Adipocyte (in vitro differentiated cells): ENCODE measurements around the gene KRTAP3-1.

Experiments
- DNase-seq: peaks from one replicate; pipeline ENCODE4 v3.0.0-alpha.2; 2015; ENCODE audit warnings: low read depth
- H3K27me3 ChIP-seq: replicated peaks from 2 replicates; pipeline ENCODE4 v1.7.0; 2013; ENCODE audit warnings: mild to moderate bottlenecking, low read length, moderate library complexity; ENCODE audit not compliant: control insufficient read depth, insufficient read depth
- H3K36me3 ChIP-seq: 2 replicates; pipeline ENCODE4 v1.7.0; 2013; ENCODE audit warnings: low read length, mild to moderate bottlenecking, moderate library complexity; ENCODE audit not compliant: control insufficient read depth, insufficient read depth, severe bottlenecking
- H3K4me1 ChIP-seq: 2 replicates; pipeline ENCODE4 v1.7.0; 2013; ENCODE audit warnings: mild to moderate bottlenecking, low read length, moderate library complexity; ENCODE audit not compliant: control insufficient read depth, insufficient read depth
- H3K4me3 ChIP-seq: 2 replicates; pipeline ENCODE4 v1.7.0; 2013; ENCODE audit warnings: mild to moderate bottlenecking, low read length, moderate library complexity
- H3K9ac ChIP-seq: 2 replicates; pipeline ENCODE4 v1.7.0; 2013; ENCODE audit warnings: mild to moderate bottlenecking, low read length, moderate library complexity
- H3K9me3 ChIP-seq: 2 replicates; pipeline ENCODE4 v1.7.0; 2013; ENCODE audit warnings: mild to moderate bottlenecking, low read length, moderate library complexity; ENCODE audit not compliant: control insufficient read depth

The KRTAP3-1 gene

DNA sequence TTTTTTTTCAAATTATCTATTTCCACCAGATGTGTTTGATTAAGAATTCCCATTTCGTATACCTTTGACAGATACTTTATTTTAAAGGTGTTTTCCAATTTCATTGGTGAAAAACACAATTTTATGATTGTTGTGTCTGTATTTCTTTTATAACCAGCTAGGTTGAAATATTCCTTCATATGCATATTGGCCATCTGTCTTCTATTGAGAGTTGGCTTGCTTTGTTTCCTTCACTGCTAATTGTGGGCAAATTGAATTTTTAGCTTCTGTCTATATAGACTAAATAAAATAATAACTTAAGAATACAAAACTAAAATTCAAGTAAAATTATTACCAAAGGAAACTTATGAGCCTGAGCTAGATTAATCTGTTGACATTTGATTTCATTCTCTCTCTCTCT, 13.8 kb downstream of the KRTAP3-1 start:
- Histone ChIP-seq H3K36me3 (no peaks in the 10 kb centered on the region), H3K4me1 (no peaks in the 10 kb centered on the region), H3K9ac (no peak overlapping the region), H3K27me3 (peaks cover 3% of the 10 kb centered on the region), H3K4me3 (no peak overlapping the region), H3K9me3 (no peaks in the 10 kb centered on the region)
- DNase-seq: no peak

DNA sequence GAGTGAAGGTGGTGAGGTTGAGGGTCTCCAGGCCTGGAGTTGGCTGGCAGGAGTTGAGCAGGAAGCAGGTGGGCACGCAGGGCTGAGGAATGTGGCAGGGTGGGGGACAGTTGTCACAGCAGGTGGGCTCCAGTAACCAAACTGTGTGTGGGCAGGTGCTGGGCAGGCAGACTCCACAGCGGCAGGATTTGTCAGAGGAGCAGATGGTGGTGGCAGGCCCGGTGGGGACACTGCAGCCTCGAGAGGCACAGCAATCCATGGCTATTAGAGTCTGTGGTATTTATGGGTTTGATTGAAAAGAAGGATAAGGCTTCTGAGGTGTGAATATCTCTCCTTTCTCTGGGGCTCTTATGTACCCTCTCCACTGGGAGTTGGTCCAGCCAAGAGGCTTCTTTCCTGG, 15.1 kb downstream of the KRTAP3-1 start, which contains the start of gene KRTAP3-3:
KRTAP3-3 (minus strand) TSS at position 326 of the 400 bp plus-strand sequence; CDS start at position 259, 67 bp downstream.
- DNase-seq: no peak
- Histone ChIP-seq H3K36me3 (no peaks in the 10 kb centered on the region), H3K9ac (no peak within 1 kb of the TSS), H3K4me3 (no peak within 1 kb of the TSS), H3K4me1 (no peaks in the 10 kb centered on the region), H3K27me3 (peaks cover 3% of the 10 kb centered on the region), H3K9me3 (no peaks in the 10 kb centered on the region)

DNA sequence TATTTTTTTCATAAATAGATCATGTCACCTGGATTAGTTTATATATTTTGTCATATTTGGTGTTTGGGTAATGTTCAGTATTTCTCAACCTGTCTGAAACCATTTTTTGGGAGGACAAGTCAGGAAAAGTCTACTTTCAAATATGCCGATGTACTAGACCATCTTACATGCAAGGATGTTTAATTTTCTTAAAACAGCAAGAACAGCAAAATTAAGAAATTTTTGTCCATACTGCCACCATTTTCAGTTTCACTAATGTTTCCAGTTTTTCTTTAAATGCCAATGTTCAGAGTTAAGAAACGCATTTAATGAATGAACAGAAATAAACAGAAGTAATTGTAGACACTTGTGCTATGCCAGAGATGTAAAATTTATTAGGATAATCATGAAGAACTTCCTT, 15.8 kb downstream of the KRTAP3-1 start:
- Histone ChIP-seq H3K4me1 (no peaks in the 10 kb centered on the region), H3K27me3 (peaks cover 3% of the 10 kb centered on the region), H3K9me3 (no peaks in the 10 kb centered on the region), H3K9ac (no peak overlapping the region), H3K36me3 (no peaks in the 10 kb centered on the region), H3K4me3 (no peak overlapping the region)
- DNase-seq: no peak

- no peaks in the 10 kb centered on the region for H3K4me1 ChIP-seq
- no peaks in the 10 kb centered on the region for H3K36me3 ChIP-seq
- no peaks in the 10 kb centered on the region for H3K9me3 ChIP-seq
- H3K4me3 ChIP-seq: no peak overlapping the region
- H3K9ac ChIP-seq: no peak overlapping the region
- H3K27me3 ChIP-seq: peaks cover 3% of the 10 kb centered on the region
- no peak for DNase-seq
Observed at GRCh38 chr17:40992666-40993065, 16.3 kb downstream of the KRTAP3-1 start.

- Histone ChIP-seq H3K27me3 (no peaks in the 10 kb centered on the region), H3K9ac (no peak overlapping the region), H3K4me3 (no peak overlapping the region), H3K36me3 (no peaks in the 10 kb centered on the region), H3K9me3 (no peaks in the 10 kb centered on the region), H3K4me1 (no peaks in the 10 kb centered on the region)
- DNase-seq: no peak
Observed at GRCh38 chr17:40986920-40987319, 22.0 kb downstream of the KRTAP3-1 start.

GRCh38 chr17:40984226-40984625, 24.7 kb downstream of the KRTAP3-1 start, which contains the start of gene KRT40:
Gene KRT40, minus strand, starts transcription at chr17:40984326. Its CDS starts 53 bp downstream, at chr17:40984273.
- Histone ChIP-seq H3K27me3 (no peaks in the 10 kb centered on the region), H3K9me3 (no peaks in the 10 kb centered on the region), H3K4me1 (peaks cover 10% of the 10 kb centered on the region), H3K4me3 (no peak within 1 kb of the TSS), H3K9ac (no peak within 1 kb of the TSS), H3K36me3 (no peaks in the 10 kb centered on the region)
- no peak for DNase-seq

DNA sequence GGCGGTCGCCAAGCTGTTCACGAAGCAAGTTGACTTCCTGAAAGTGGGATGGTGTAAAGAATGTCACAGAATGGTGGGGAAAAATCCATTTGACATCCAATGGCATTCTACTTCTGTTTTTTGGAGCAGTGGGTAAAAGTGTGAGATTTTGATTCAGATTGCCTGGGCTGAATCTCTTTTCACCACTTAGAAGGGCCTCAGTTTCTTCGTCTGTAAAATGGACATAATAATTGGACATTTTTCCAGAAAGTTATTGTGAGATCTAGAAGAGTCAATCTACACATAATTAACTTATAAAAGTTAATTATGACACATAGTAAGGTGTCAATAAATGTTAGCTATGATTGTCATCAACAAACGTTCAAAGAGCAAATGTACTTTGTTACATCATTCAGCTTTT, 27.8 kb downstream of the KRTAP3-1 start:
- H3K27me3 ChIP-seq: no peaks in the 10 kb centered on the region
- H3K4me3 ChIP-seq: peak overlapping the region; percentile 62
- no peak overlapping the region for H3K9ac ChIP-seq
- H3K4me1 ChIP-seq: peaks cover 10% of the 10 kb centered on the region
- no peak for DNase-seq
- no peaks in the 10 kb centered on the region for H3K36me3 ChIP-seq
- H3K9me3 ChIP-seq: no peaks in the 10 kb centered on the region

GRCh38 chr17:40980596-40980995, 28.3 kb downstream of the KRTAP3-1 start:
- DNase-seq: no peak
- no peaks in the 10 kb centered on the region for H3K27me3 ChIP-seq
- no peaks in the 10 kb centered on the region for H3K9me3 ChIP-seq
- H3K4me1 ChIP-seq: peaks cover 10% of the 10 kb centered on the region
- no peaks in the 10 kb centered on the region for H3K36me3 ChIP-seq
- H3K4me3 ChIP-seq: peak overlapping the region; percentile 62
- no peak overlapping the region for H3K9ac ChIP-seq

- Histone ChIP-seq H3K27me3 (no peaks in the 10 kb centered on the region), H3K9me3 (no peaks in the 10 kb centered on the region), H3K4me3 (no peak overlapping the region), H3K4me1 (peaks cover 10% of the 10 kb centered on the region), H3K9ac (no peak overlapping the region), H3K36me3 (no peaks in the 10 kb centered on the region)
- no peak for DNase-seq
Observed at GRCh38 chr17:40980117-40980516, 28.8 kb downstream of the KRTAP3-1 start.

DNA sequence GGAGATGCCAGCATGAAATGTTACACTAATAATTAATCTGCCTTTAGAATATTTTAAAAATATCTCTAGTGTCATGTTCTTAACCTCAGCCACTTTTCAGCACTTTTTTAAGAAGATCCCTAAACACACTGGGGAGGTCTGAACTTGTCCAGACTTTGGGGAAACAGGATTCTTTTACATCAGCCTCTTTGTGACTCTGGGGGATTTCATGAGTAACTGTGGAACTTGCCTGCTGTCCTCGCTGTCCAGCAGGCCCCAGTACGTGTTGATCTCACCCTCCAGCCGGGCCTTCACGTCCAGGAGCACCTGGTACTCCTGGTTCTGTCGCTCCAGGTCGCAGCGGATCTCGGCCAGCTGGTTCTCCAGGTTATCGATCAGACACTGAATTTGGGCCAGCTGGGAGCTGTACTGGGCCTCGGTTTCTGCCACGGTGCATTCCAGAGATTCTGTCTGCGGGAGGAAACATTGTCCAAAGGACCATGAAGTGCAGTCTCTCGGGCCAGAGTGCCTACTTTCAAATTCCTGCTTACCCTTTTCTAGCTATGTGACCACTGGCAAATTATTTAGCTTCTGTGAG, 30.3 kb downstream of the KRTAP3-1 start:
- no peaks in the 10 kb centered on the region for H3K36me3 ChIP-seq
- no peak for DNase-seq
- no peaks in the 10 kb centered on the region for H3K9me3 ChIP-seq
- no peaks in the 10 kb centered on the region for H3K27me3 ChIP-seq
- no peak overlapping the region for H3K4me3 ChIP-seq
- H3K9ac ChIP-seq: no peak overlapping the region
- peaks cover 10% of the 10 kb centered on the region for H3K4me1 ChIP-seq

GRCh38 chr17:40975516-40975915, 33.4 kb downstream of the KRTAP3-1 start:
- Histone ChIP-seq H3K36me3 (no peaks in the 10 kb centered on the region), H3K9me3 (no peaks in the 10 kb centered on the region), H3K27me3 (no peaks in the 10 kb centered on the region), H3K9ac (no peak overlapping the region), H3K4me3 (no peak overlapping the region), H3K4me1 (peaks cover 4% of the 10 kb centered on the region)
- DNase-seq: no peak

DNA sequence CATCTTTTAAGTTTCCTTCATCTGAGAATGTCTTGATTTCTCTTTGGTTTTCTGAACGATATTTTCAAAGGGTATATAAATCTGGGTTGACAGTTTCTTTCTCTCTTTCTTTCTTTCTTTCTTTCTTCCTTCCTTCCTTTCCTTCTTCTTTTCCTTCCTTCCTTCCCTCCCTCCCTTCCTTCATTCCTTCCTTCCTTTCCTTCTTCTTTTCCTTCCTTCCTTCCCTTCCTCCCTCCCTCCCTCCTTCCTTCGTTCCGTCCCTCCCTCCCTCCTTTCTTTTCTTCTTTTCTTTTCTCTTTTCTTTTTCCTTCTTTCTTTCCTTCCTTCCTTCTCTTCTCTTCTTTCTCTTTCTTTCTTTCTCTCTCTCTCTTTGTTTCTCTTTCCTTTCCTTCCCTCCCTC, 34.6 kb downstream of the KRTAP3-1 start:
- H3K27me3 ChIP-seq: no peaks in the 10 kb centered on the region
- H3K36me3 ChIP-seq: no peaks in the 10 kb centered on the region
- no peaks in the 10 kb centered on the region for H3K4me1 ChIP-seq
- no peak overlapping the region for H3K4me3 ChIP-seq
- no peaks in the 10 kb centered on the region for H3K9me3 ChIP-seq
- H3K9ac ChIP-seq: no peak overlapping the region
- no peak for DNase-seq
